A549 (cell line): ENCODE measurements around the gene SLC10A7.

Experiments
- BCL3 ChIP-seq: fragments of >200 bp; sonication (Bioruptor Twin); formaldehyde crosslinking; IDR thresholded peaks from 3 replicates; pipeline ENCODE4 v1.6.1; 2016
- CEBPB ChIP-seq, 2 experiments: fragments of >200 bp in 1 of 2; sonication (Bioruptor Twin) in 1 of 2; formaldehyde crosslinking in 1 of 2; IDR thresholded peaks; 2 replicates each; pipeline ENCODE4 v1.6.1; 2012 to 2016
- CTCF ChIP-seq: fragments of >200 bp; sonication (Bioruptor Twin); formaldehyde crosslinking; IDR thresholded peaks from 3 replicates; pipeline ENCODE4 v1.5.1; 2016
- MAX ChIP-seq: IDR thresholded peaks from 2 replicates; pipeline ENCODE4 v1.6.1; 2012
- NFE2L2 ChIP-seq: fragments of 150-350 bp; conservative IDR thresholded peaks from 2 replicates; pipeline ENCODE4 v1.6.1; 2014; ENCODE audit warnings: low read length
- NPAS2 ChIP-seq: fragments of 250-450 bp; sonication (Bioruptor Pico); IDR thresholded peaks from 2 replicates; pipeline ENCODE4 v1.8.0; 2022; ENCODE audit warnings: mild to moderate bottlenecking, moderate library complexity, borderline replicate concordance
- POLR2A ChIP-seq: IDR thresholded peaks from 2 replicates; pipeline ENCODE4 v1.6.1; 2012; ENCODE audit warnings: mild to moderate bottlenecking, low read length
- RNF2 ChIP-seq: fragments of 200-600 bp; sonication (generic); IDR thresholded peaks from 2 replicates; pipeline ENCODE4 v1.6.1; 2016; ENCODE audit warnings: low read depth, mild to moderate bottlenecking, antibody characterized with exemption, moderate library complexity, borderline replicate concordance
- TP53 ChIP-seq: fragments of 250-450 bp; sonication (Bioruptor Pico); IDR thresholded peaks from 2 replicates; pipeline ENCODE4 v1.5.0; 2021; ENCODE audit warnings: mild to moderate bottlenecking, moderate library complexity
- ZFP36 ChIP-seq: fragments of 450-650 bp; IDR thresholded peaks from 2 replicates; pipeline ENCODE4 v1.6.1; 2014; ENCODE audit warnings: borderline replicate concordance; ENCODE audit not compliant: partially characterized antibody

GRCh38 chr4:146486565-146486964, 35.2 kb downstream of the SLC10A7 start:
- TF ChIP-seq CTCF, result no peak
- TF ChIP-seq MAX, result no peak
- TF ChIP-seq POLR2A, result no peak
- TF ChIP-seq NFE2L2, result no peak
- TF ChIP-seq CEBPB (IDR thresholded peaks at IDR 0.05), result no peak
- no peak for TF ChIP-seq RNF2
- TF ChIP-seq TP53 (CRISPR knock-in tag), result no peak
- TF ChIP-seq BCL3, result no peak
- TF ChIP-seq ZFP36, result no peak
- TF ChIP-seq NPAS2 (CRISPR knock-in tag), result no peak
